SK-N-MC (cell line): Measurements from ENCODE around the gene NGEF.

Experiments used
- DNase-seq: peaks from one replicate; pipeline ENCODE4 v3.0.0-alpha.2; 2011; ENCODE audit warnings: low read depth, low spot score
- H3K27ac ChIP-seq: fragments of 200-600 bp; sonication (generic); 2 replicates; pipeline ENCODE4 v1.5.1; 2016; ENCODE audit warnings: mixed run types
- H3K36me3 ChIP-seq: fragments of 200-600 bp; sonication (generic); 2 replicates; pipeline ENCODE4 v1.6.1; 2017; ENCODE audit warnings: antibody characterized with exemption, low read length, mixed read lengths; ENCODE audit not compliant: insufficient read depth
- H3K4me3 ChIP-seq: fragments of 200-600 bp; sonication (generic); 2 replicates; pipeline ENCODE4 v1.5.1; 2016
- H3K9ac ChIP-seq: fragments of 200-600 bp; sonication (generic); 2 replicates; pipeline ENCODE4 v1.8.0; 2017; ENCODE audit warnings: mixed run types, mixed read lengths; ENCODE audit not compliant: insufficient read length
- H3K9me3 ChIP-seq: fragments of 200-600 bp; sonication (generic); 2 replicates; pipeline ENCODE4 v1.6.1; 2017; ENCODE audit warnings: low read depth, mild to moderate bottlenecking, antibody characterized with exemption, low read length, moderate library complexity, mixed read lengths
- EZH2 ChIP-seq: fragments of 200-600 bp; sonication (generic); IDR thresholded peaks from one replicate; pipeline ENCODE4 v1.6.1; 2017; ENCODE audit warnings: antibody characterized with exemption
- FOXP2 ChIP-seq: optimal IDR thresholded peaks from 2 replicates; pipeline ENCODE3; 2011; ENCODE audit warnings: mild to moderate bottlenecking, moderate library complexity; ENCODE audit not compliant: insufficient read depth; ENCODE audit errors: extremely low read length, control extremely low read depth
- POLR2AphosphoS5 ChIP-seq: IDR thresholded peaks from 2 replicates; pipeline ENCODE4 v1.6.1; 2012; ENCODE audit warnings: mild to moderate bottlenecking, low read depth, low read length, borderline replicate concordance

The NGEF gene

GRCh38 chr2:232883116-232883721, 129.8 kb downstream of the NGEF start:
- no peak overlapping the region for H3K4me3 ChIP-seq
- H3K36me3 ChIP-seq: no peaks in the 10 kb centered on the region; the same call in 1 of the 2 replicates
- H3K27ac ChIP-seq: no peak overlapping the region
- H3K9me3 ChIP-seq: no peaks in the 10 kb centered on the region
- no peak overlapping the region for H3K9ac ChIP-seq
- no peak for TF ChIP-seq POLR2AphosphoS5
- TF ChIP-seq EZH2: no peak
- TF ChIP-seq FOXP2: no peak
- no peak for DNase-seq

- TF ChIP-seq FOXP2: no peak
- no peak for TF ChIP-seq EZH2
- no peak for TF ChIP-seq POLR2AphosphoS5
- H3K27ac ChIP-seq: no peak overlapping the region
- DNase-seq: no peak
- H3K36me3 ChIP-seq: no peaks in the 10 kb centered on the region; the same call in 1 of the 2 replicates
- H3K4me3 ChIP-seq: no peak overlapping the region
- no peak overlapping the region for H3K9ac ChIP-seq
- H3K9me3 ChIP-seq: no peaks in the 10 kb centered on the region
Measured at GRCh38 chr2:232882505-232883115, 130.4 kb downstream of the NGEF start.

- Histone ChIP-seq H3K9ac (no peak overlapping the region), H3K27ac (no peak overlapping the region), H3K9me3 (no peaks in the 10 kb centered on the region), H3K36me3 (no peaks in the 10 kb centered on the region; the same call in 1 of the 2 replicates), H3K4me3 (no peak overlapping the region)
- no peak for DNase-seq
- TF ChIP-seq EZH2 (no peak), FOXP2 (no peak), POLR2AphosphoS5 (no peak)
Measured at GRCh38 chr2:232882085-232882484, 131.0 kb downstream of the NGEF start.

GRCh38 chr2:232880764-232881351, 132.2 kb downstream of the NGEF start:
- no peak overlapping the region for H3K27ac ChIP-seq
- H3K36me3 ChIP-seq: no peaks in the 10 kb centered on the region; the same call in 1 of the 2 replicates
- H3K9ac ChIP-seq: no peak overlapping the region
- DNase-seq: no peak
- H3K9me3 ChIP-seq: no peaks in the 10 kb centered on the region
- H3K4me3 ChIP-seq: no peak overlapping the region
- TF ChIP-seq EZH2: no peak
- TF ChIP-seq FOXP2: no peak
- TF ChIP-seq POLR2AphosphoS5: no peak

- Histone ChIP-seq H3K9ac (no peak overlapping the region), H3K4me3 (no peak overlapping the region), H3K9me3 (no peaks in the 10 kb centered on the region), H3K36me3 (no peaks in the 10 kb centered on the region), H3K27ac (no peak overlapping the region)
- DNase-seq: no peak
- TF ChIP-seq POLR2AphosphoS5: no peak
- no peak for TF ChIP-seq FOXP2
- TF ChIP-seq EZH2: no peak
Measured at GRCh38 chr2:232879618-232880494, 133.2 kb downstream of the NGEF start.

GRCh38 chr2:232878855-232879617, 134.0 kb downstream of the NGEF start:
- no peak overlapping the region for H3K9ac ChIP-seq
- no peak overlapping the region for H3K4me3 ChIP-seq
- H3K36me3 ChIP-seq: no peaks in the 10 kb centered on the region
- no peak for TF ChIP-seq POLR2AphosphoS5
- TF ChIP-seq EZH2: no peak
- no peak for TF ChIP-seq FOXP2
- no peak for DNase-seq
- no peaks in the 10 kb centered on the region for H3K9me3 ChIP-seq
- H3K27ac ChIP-seq: no peak overlapping the region

GRCh38 chr2:232877940-232878511, 135.0 kb downstream of the NGEF start:
- Histone ChIP-seq H3K4me3 (no peak overlapping the region), H3K27ac (no peak overlapping the region), H3K9me3 (no peaks in the 10 kb centered on the region), H3K9ac (no peak overlapping the region), H3K36me3 (no peaks in the 10 kb centered on the region)
- TF ChIP-seq EZH2 (no peak), FOXP2 (no peak), POLR2AphosphoS5 (no peak)
- DNase-seq: no peak

GRCh38 chr2:232876978-232877441, 136.0 kb downstream of the NGEF start:
- H3K9ac ChIP-seq: no peak overlapping the region
- no peaks in the 10 kb centered on the region for H3K36me3 ChIP-seq
- no peak overlapping the region for H3K27ac ChIP-seq
- H3K4me3 ChIP-seq: no peak overlapping the region
- DNase-seq: no peak
- TF ChIP-seq FOXP2: no peak
- TF ChIP-seq EZH2: no peak
- no peaks in the 10 kb centered on the region for H3K9me3 ChIP-seq
